ENCODE data around the gene SMIM20.
A peak's percentile ranks its signal among the peaks of the same experiment; 100 is the strongest.

The SMIM20 gene

GRCh38 chr4:25962393-25962792, 48.4 kb downstream of the SMIM20 start:
- DNase-seq = no peak

DNA sequence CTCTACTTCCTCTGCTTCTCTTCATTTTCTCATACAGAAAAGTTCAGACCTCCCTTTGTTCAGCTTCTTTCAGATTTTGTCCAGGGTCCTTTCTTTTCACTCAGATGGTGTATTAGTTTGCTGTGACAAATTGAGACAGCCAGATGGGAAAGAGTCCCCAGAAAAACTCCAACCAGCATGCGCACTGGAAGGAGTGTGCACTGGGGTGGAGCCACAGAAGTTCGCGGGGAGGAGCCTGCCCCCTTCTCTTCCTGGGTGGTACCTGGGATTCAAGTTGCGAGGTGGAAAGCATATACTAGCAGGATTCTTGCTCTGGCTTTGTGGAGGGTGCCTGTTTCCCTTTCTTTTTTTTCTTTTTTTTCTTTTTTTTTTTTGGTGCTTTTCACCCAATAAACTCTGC, 51.6 kb downstream of the SMIM20 start:
- DNase-seq = no peak

DNA sequence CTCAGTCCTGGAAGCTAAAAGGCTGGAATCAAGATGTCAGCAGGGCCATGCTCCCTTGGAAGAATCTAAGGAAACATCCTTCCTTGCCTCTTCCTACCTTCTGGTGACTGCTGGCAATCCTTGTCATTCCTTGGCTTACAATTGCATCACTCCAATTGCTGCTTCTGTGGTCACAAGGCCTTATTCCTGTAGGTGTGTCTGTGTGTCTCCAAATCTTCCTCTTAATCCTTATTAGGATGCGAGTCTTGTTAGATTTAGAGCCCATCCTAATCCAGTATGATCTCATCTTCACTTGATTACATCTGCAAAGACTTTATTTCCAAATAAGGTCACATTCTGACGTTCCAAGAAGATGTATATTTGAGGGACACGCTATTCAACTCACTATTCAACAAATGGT, 52.2 kb downstream of the SMIM20 start:
- DNase-seq = no peak

- no peak for DNase-seq
Measured at GRCh38 chr4:25969374-25970155, 55.5 kb downstream of the SMIM20 start.

GRCh38 chr4:25970226-25970675, 56.2 kb downstream of the SMIM20 start:
- DNase-seq = peak in 1 of 2 donors; percentile 21

DNA sequence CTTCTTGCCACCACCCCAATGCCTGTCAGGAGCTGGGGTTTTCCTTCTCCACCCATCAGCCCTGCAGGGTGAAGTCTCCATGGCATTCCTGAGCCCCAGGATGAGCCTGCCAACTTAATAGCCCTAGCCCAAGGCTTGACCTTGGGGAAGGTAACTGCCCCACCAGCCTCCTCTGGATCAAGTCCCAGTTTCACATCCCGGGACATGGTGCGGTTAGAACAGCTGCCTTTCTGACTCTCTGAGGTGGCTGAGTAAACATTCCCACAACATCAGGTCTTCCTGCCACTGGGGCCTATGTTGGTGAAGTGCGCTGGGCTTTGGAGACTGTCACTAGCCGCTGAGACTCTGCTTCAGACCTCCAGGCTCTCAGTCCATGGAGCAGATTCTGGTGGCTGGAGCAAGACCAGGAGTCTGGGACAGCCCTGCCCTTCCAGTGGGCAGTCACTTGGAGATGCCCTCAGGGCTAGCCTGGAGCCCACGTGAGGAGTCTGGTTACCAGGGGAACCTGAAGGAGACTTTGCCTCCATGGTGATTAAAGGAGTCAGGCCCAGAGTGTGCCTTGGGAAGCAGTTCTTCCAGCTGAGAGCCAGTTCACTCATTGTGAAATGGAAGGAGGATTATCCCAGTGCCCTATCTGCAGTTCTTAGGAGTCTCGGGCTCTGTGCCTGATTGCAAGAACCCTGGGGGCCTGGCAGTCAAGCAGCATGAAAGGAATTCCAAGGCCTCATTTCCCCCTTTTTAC, 56.8 kb downstream of the SMIM20 start:
- DNase-seq = no peak

DNA sequence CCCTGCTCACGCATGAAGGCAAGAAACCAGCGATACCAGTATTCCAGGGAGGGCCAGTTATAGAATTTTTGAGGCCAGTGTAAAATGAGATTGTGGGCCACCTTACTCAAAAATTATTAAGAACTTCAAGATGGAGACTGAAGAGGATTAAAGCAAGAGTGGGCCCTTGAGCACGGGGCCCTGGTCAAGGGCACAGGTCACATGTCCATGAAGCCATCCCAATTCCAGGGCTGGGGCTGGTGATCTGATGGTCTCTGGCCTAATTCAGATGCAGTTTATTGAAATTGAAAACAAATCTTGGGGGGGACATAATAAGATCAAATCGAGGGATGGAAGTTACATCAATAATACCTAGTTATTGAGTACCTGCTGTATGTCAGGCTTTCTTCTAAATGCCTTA, 58.3 kb downstream of the SMIM20 start:
- no peak for DNase-seq

GRCh38 chr4:25972984-25973745, 59.1 kb downstream of the SMIM20 start:
- DNase-seq = no peak

DNA sequence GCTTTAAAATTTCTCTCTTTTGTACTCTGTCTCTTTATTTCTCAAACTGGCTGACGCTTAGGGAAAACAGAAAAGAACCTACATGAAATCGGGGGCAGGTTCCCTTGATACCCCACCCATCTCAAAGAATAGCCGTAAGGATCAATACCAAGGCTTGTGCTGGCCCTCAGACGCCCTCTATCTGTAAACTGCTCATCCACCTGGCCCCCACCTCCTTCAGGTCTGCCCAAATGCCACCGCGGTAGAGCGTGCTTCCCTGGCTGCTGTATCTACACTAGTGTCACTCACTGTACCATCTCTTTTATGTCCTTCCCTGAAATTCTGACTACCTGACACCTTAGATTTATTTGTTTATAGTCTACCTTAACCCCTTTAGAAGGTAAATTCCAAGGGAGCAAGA, 62.8 kb downstream of the SMIM20 start:
- DNase-seq = no peak

DNA sequence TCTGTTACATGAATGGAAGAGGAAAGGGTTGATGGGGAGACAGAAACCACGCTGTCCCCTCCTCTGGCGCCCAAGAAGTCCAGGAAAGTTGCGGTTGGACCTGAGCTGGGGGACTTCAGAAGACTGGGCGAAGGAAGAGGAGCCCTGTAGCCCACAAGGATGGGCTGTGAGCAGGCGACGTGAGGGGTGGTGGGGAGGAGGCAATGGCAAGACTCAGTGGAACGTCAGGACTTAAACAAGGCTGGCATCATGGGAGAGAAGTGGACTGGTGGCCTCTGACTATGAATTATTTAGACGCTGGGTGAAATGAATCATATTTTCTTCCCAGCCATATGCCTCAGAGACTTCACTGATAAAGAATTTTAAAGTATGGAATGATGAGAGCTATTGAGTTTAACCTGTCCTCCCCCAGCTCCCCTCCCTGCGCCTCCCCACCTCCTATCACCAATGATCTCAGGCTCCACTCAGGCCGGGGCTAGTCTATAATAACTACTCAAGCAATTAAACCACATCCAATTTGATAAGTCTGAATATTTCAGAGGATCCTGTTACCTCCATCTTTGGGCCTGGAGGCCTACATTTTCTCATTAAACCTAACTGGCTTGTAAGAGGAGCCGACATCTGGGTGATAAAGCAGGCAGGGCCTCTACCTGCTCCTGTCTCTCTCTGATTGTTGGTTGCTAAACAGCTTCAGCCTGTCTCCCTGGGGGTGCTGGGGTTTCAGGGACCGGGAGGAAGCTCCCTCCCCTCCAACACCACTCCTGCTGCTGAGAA, 63.6 kb downstream of the SMIM20 start:
- DNase-seq = no peak

DNA sequence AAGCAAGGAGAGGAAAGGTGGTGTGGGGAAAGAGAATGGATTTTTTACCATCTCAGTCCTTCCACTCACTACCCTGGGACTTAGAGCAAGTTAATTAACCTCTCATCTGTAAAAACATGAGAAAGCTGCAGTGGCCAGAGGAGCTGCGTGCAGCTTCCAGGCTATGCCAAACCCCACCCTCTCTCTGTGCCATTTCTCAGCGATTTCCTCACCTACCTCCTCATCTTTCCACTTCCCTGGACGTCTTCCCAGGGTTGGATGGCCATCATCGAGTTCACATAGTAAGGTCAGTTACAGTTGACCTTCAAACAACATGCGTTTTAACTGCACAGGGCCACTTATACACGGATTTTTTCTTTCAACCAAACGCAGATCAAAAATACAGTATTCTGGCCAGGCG, 64.3 kb downstream of the SMIM20 start:
- no peak for DNase-seq
